ENCODE measurements around the gene CDON. TPM values are rescaled to one million over a fixed set of nuclear protein-coding genes. Genes with fewer than 3 reads are reported as not detected.

Gene CDON
- total RNA-seq, 6 experiments from 2014 or later = 1.3 to 2.0 (median 1.9) TPM

- H3K9me3 Mint-ChIP-seq = no peaks in the 10 kb centered on the region
- H3K36me3 Mint-ChIP-seq (ENCODE audit: low read depth) = no peaks in the 10 kb centered on the region
- no peak overlapping the region for H3K4me3 Mint-ChIP-seq
- H3K27me3 Mint-ChIP-seq (ENCODE audit: insufficient read depth) = peaks cover 36% of the 10 kb centered on the region
- H3K27ac Mint-ChIP-seq = no peak overlapping the region
- H3K4me1 Mint-ChIP-seq (ENCODE audit: low read depth) = no peaks in the 10 kb centered on the region
- no peak for DNase-seq
- no peak for TF ChIP-seq CTCF (IDR thresholded peaks at IDR 0.05)
Observed at GRCh38 chr11:125930076-125930450, 132.6 kb downstream of the CDON start.

GRCh38 chr11:125929445-125930075, 133.1 kb downstream of the CDON start:
- H3K27me3 Mint-ChIP-seq (ENCODE audit: insufficient read depth) = peaks cover 40% of the 10 kb centered on the region
- no peak for TF ChIP-seq CTCF (IDR thresholded peaks at IDR 0.05)
- DNase-seq = no peak
- no peaks in the 10 kb centered on the region for H3K4me1 Mint-ChIP-seq (ENCODE audit: low read depth)
- no peaks in the 10 kb centered on the region for H3K9me3 Mint-ChIP-seq
- no peak overlapping the region for H3K27ac Mint-ChIP-seq
- no peaks in the 10 kb centered on the region for H3K36me3 Mint-ChIP-seq (ENCODE audit: low read depth)
- no peak overlapping the region for H3K4me3 Mint-ChIP-seq

GRCh38 chr11:125926682-125927081, 136.0 kb downstream of the CDON start:
- Mint-ChIP-seq H3K36me3 (ENCODE audit: low read depth) (no peaks in the 10 kb centered on the region), H3K27ac (no peak overlapping the region), H3K9me3 (no peaks in the 10 kb centered on the region), H3K4me1 (ENCODE audit: low read depth) (no peaks in the 10 kb centered on the region), H3K4me3 (no peak overlapping the region), H3K27me3 (ENCODE audit: insufficient read depth) (peaks cover 36% of the 10 kb centered on the region)
- no peak for DNase-seq
- no peak for TF ChIP-seq CTCF (IDR thresholded peaks at IDR 0.05)

- H3K4me1 Mint-ChIP-seq (ENCODE audit: low read depth) = no peaks in the 10 kb centered on the region
- no peaks in the 10 kb centered on the region for H3K9me3 Mint-ChIP-seq
- peaks cover 29% of the 10 kb centered on the region for H3K27me3 Mint-ChIP-seq (ENCODE audit: insufficient read depth)
- H3K27ac Mint-ChIP-seq = no peak overlapping the region
- DNase-seq = no peak
- H3K36me3 Mint-ChIP-seq (ENCODE audit: low read depth) = no peaks in the 10 kb centered on the region
- no peak overlapping the region for H3K4me3 Mint-ChIP-seq
- TF ChIP-seq CTCF (IDR thresholded peaks at IDR 0.05) = no peak
Observed at GRCh38 chr11:125925804-125926203, 136.9 kb downstream of the CDON start.

- TF ChIP-seq CTCF (IDR thresholded peaks at IDR 0.05) = no peak
- no peaks in the 10 kb centered on the region for H3K4me1 Mint-ChIP-seq (ENCODE audit: low read depth)
- no peak overlapping the region for H3K4me3 Mint-ChIP-seq
- no peaks in the 10 kb centered on the region for H3K9me3 Mint-ChIP-seq
- peaks cover 30% of the 10 kb centered on the region for H3K27me3 Mint-ChIP-seq (ENCODE audit: insufficient read depth)
- no peak for DNase-seq
- H3K27ac Mint-ChIP-seq = no peak overlapping the region
- H3K36me3 Mint-ChIP-seq (ENCODE audit: low read depth) = no peaks in the 10 kb centered on the region
Observed at GRCh38 chr11:125925247-125925740, 137.4 kb downstream of the CDON start.

Data from HFFc6 (cell line).